Activated CD8-positive, alpha-beta memory T cell treated with anti-CD3 and anti-CD28 coated beads for 36 hours (primary cell): ENCODE measurements around the gene TYMP. TPM values are rescaled to one million over a fixed set of nuclear protein-coding genes. Genes with fewer than 3 reads are reported as not detected.

Experiments used
- CTCF ChIA-PET: fragments of 350-600 bp; sonication (Branson Sonifier 250); formaldehyde crosslinking; loops from one replicate; lab custom pipeline; 2021; ENCODE audit warnings: antibody characterized with exemption; lab: Charles Lee
- POLR2A ChIA-PET: fragments of 350-600 bp; sonication (Branson Sonifier 250); formaldehyde crosslinking; loops from one replicate; lab custom pipeline; 2021; ENCODE audit warnings: antibody characterized with exemption; lab: Charles Lee
- total RNA-seq, 2 experiments: library from RNA; stranded (reverse); gene quantifications; one replicate each; pipeline ENCODE4 v1.2.3, GENCODE V29; 2021

TYMP gene
- total RNA-seq, 2 experiments from 2014 or later = 89.6 to 89.7 TPM

DNA sequence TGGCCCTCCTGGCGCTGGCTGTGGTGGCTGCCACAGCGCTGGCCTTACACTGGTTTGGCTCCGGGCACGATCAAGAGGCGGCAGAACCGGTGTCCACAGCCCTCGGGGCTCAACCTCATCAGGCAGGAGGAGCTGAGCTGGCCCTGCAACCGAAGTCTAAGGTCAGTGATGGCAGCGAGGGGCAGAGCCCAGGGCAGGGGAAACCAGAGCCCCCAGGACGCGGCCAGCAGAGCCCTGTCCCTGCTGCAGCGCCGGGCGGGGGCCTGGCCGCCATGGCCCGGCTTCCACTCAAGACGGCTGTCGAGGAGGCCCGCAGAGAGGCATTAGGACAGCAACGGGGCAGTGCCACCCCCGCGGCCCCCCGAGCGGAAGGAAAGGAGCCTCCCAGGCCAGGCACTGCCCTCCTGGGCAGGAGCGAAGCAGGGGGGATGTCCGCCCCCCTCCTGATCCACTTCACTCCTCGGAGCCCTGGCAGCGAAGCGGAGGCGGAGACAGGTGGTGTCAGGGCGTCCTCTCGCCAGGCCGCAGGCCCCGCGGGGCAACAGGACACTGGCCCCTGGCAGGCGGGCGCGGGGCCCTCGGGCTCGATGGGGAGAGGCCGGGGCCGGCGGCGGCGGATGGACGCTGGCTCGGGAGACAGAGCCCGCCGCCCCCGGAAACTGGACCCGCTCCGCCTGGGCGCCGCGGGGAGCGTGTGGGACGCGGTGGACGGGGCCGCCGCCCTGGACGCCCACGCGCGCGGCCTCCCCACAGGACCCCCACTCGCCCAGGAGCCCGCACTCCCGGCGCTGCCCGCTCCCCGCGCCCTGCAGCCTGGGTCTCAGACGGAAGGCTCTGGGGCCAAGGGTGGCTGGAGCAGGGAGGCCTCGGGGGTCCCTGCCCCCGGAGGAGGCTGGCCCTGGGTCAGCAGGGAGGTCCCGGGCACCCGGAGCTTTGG lies 16.8 kb upstream of the TYMP start:
- ChIA-PET CTCF (interaction anchor here (0.9 to 5.3 kb wide), 6 partner anchors 9 to 74 kb away, joined by 3 to 38 read pairs (median 6); partner anchors contain the start of genes SCO2 and SYCE3), POLR2A (interaction anchor here (1.5 to 2.4 kb wide), 4 partner anchors 15 to 36 kb away, joined by 7 to 16 read pairs (median 11); partner anchors contain the start of genes CHKB and SCO2)

DNA sequence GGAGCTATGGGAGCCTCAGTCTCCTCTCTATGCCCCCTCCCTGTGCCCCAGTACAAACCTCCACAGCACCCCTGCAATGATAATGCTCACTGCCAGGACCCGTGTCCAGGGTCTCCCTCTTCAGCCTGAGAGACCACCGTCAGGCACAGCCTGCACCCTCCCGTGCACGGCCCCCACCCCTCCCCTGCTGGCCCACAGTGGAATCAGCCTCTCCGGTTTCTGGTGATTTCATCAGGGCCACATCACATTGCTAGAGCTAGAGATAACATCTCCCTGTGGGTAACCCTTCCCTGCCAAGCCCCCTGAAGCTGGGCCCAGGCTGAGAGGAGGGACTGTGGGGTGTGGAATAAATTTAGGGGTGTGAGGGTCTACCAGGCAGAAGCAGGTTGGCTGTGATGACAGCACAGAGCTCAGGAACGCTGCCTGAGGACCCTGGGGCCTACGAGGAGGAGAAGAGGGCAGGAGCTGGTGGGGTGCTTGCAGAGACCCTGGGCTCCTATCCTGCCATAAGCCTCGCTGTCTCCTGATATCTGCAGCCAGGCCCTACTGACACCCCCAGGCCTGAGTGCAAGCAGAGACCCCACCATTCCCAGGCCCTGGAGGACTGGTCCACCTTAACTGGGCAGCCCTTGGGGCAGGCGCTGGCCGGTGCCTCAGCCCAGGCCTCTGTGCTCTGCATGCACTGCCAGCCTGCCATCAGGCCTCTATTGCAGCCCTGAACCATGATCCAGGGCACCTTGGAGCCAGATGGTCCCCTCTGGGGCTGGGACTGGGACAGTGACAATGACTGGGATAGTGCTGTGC lies 15.9 kb upstream of the TYMP start, which contains the start of gene KLHDC7B:
Gene KLHDC7B, plus strand, starts transcription at position 378 of the 804 bp plus-strand sequence. Its CDS starts 345 bp downstream, at position 723.
- ChIA-PET CTCF (interaction anchor here (0.6 to 2.9 kb wide), 6 partner anchors 10 to 83 kb away, joined by 3 to 14 read pairs (median 4); partner anchors contain the start of genes SCO2 and SYCE3), POLR2A (interaction anchor here (0.7 to 1.8 kb wide), 4 partner anchors 14 to 20 kb away, joined by 3 to 12 read pairs (median 10); partner anchors contain the start of genes SCO2 and SYCE3)

DNA sequence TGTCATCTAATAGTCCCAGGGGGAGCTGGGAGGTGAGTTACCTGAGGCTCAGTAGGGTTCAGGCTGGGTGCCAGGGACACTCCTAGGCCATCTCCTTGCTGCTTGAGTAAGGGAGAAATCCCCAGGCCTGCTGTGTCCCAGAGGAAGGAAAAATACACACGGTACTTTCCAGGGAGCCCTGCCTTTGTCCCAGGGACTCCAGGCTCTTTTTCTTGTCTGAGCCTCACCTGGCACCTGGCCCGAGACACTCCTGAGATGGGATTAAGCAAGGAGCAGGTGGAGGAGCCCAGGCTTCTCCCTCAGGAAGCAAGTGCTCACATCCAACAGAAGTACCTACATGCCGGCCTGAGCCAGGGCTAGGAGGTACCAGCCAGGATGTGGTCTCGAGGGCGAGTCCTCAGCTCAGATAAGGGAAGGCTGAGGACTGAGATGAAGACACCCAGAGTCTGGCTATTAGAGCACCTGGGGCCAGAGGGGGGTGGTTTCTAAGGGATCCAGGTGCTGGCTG lies 15.0 kb upstream of the TYMP start:
- CTCF ChIA-PET = interaction anchor here (0.9 to 2.9 kb wide), 5 partner anchors 16 to 84 kb away, joined by 3 to 14 read pairs (median 4); partner anchors contain the start of genes SCO2 and SYCE3
- POLR2A ChIA-PET = interaction anchor here (1.0 to 1.8 kb wide), 3 partner anchors 13 to 19 kb away, joined by 4 to 10 read pairs (median 10); partner anchors contain the start of genes SCO2 and SYCE3

DNA sequence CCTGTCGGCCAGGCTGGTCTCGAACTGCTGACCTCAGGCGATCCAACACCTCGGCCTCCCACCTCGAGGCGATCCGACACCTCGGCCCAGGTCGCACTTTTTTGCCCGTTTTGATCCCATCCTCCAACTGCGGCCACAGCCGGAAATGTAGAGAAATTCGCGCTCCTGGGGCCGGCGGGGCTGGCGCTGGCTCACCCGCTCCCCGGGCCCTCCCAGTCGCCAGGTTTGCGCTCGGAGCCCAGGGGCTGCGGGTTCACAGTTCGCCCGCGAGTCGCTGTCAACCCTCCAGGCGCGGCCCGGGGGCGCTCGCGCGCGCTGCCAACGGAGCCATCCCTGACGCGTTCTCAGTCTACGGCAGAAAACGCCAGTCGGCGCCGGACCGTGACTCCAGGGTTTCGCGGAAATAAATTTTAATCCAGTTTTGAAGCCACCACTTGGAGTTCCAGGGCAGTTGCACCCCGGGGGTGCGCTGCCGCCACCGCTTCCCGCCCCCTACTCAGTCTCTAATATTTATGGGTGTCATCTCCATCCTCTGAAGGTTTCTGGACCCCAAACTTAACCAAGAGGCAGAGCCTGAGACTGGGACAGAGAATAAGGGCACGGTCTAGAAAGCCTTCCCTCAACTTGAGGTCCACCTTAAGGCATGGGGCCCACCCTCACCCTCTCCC lies 14.4 kb upstream of the TYMP start:
- ChIA-PET POLR2A (interaction anchor here (1.0 to 1.8 kb wide), 3 partner anchors 13 to 19 kb away, joined by 4 to 10 read pairs (median 10); partner anchors contain the start of genes SCO2 and SYCE3), CTCF (interaction anchor here (0.9 to 2.9 kb wide), 4 partner anchors 16 to 76 kb away, joined by 4 to 14 read pairs (median 7); partner anchors contain the start of genes SCO2 and SYCE3)

DNA sequence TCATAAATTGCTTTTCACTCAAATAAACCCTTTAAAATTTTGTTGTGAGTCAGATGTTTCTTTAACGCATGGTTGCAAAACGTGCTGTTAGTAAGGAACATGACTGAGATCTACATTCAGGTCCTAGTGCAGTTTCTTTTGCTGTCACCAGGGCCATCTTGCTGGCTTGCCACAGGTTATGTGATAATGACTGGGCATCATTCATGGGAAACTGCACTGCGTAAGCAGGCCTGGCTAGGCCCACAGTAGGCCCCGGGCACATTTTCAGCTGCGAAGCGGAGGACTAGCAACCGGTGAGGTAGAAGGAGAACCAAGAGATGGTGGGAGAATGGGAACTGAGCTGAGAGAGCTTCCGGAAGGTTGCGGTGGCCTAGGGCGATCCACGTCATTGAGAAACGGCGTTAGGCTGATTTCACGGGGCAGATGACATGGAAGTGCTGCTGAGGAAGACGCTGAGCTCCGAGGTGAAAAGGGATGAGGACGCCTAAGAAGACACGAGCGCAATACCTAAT lies 12.7 kb upstream of the TYMP start:
- ChIA-PET CTCF (interaction anchor here (0.9 to 1.5 kb wide), 3 partner anchors 17 to 79 kb away, joined by 3 to 7 read pairs (median 4); partner anchors contain the start of genes SCO2 and SYCE3), POLR2A (interaction anchor here (0.5 to 5.7 kb wide), 2 partner anchors 14 to 78 kb away, joined by 3 to 93 read pairs; partner anchors contain the start of genes SCO2 and TYMP)

DNA sequence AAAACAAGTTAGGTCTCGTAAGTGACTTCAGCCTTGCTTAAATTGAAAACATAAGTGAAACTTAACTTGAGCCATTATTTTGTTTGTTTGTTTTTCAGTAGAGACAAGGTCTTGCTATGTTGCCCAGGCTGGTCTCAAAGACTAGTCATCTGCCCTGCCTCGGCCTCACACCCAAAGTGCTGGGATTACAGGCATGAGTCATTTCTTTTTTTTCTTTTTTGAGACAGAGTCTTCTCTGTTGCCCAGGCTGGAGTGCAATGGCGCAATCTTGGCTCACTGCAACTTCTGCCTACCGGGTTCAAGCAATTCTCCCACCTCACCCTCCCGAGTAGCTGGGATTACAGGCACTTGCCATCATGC lies 11.8 kb upstream of the TYMP start:
- ChIA-PET POLR2A (interaction anchor here (5.7 kb wide), 1 partner anchor 13 kb away, joined by 93 read pairs; the partner anchor contains the start of genes SCO2 and TYMP), CTCF (interaction anchor here (0.9 to 1.7 kb wide), 4 partner anchors 9 to 79 kb away, joined by 3 to 6 read pairs (median 4); partner anchors contain the start of gene SCO2)

DNA sequence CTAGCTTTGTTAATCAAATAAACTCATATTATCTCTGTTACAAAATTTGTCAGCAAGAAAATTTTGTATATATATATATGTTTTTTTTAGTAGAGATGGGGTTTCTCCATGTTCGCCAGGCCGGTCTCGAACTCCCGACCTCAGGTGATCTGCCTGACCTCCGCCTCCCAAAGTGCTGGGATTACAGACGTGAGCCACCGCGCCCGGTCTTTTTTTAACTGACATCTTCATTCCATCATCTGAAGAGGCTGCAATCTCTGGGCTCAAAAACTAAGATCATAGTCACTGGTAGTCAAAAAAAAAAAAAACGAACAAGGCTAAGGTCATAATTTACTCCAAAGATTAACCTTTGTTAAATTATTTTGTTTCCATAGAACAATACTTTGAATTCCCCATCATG lies 10.6 kb upstream of the TYMP start:
- ChIA-PET CTCF (interaction anchor here (1.0 to 3.4 kb wide), 6 partner anchors 10 to 81 kb away, joined by 3 to 14 read pairs (median 6); partner anchors contain the start of gene SYCE3), POLR2A (interaction anchor here (0.6 to 5.7 kb wide), 6 partner anchors 8 to 88 kb away, joined by 3 to 93 read pairs (median 12); partner anchors contain the start of genes ARSA, SCO2 and TYMP)

DNA sequence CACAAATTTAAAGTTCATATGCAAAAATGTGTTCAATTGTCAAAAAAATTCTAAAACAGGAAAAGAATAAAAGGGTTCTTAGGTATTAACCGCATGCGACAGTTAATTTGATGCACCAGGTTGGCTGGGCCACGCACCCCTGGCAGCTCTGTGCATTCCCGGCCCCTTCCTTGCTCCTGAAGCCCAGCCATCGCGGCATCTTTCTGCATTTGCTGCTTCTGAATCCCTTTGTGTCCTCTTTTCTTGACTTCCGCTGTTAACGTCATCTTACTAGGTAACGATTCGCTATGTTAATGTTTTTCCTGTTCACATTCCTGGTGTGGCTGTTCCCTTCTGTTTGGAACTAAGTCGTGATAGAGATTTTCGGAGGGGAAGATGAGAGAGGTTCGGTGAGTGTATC lies 8.0 kb upstream of the TYMP start:
- ChIA-PET CTCF (interaction anchor here (2.8 to 3.4 kb wide), 4 partner anchors 10 to 83 kb away, joined by 12 to 27 read pairs (median 18); partner anchors contain the start of genes SCO2 and SYCE3), POLR2A (interaction anchor here (0.6 to 5.7 kb wide), 3 partner anchors 9 to 86 kb away, joined by 3 to 93 read pairs (median 32); partner anchors contain the start of genes SCO2 and TYMP)

DNA sequence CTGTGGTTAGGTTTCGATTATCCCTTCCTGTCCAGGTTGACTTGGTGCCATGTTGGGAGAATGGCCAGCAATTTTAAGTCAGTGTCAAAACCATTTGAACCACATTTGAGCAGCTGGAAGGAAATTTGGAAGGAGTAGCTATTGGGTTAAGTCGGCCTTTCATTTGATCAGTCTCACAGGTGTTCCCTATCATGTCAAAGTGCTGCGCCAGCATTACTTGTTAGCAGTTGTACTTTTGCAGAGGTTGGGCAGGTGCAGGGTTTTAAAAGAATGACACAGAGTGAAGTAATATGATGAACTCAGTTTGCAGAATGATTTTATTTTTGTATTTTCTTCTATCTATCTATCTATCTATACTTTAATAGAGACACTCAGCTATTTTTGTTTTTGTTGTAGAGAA lies 6.4 kb upstream of the TYMP start:
- ChIA-PET POLR2A (no interaction called here), CTCF (interaction anchor here (0.7 to 2.2 kb wide), 4 partner anchors 11 to 194 kb away, joined by 3 to 7 read pairs (median 4); partner anchors contain the start of gene SCO2)

DNA sequence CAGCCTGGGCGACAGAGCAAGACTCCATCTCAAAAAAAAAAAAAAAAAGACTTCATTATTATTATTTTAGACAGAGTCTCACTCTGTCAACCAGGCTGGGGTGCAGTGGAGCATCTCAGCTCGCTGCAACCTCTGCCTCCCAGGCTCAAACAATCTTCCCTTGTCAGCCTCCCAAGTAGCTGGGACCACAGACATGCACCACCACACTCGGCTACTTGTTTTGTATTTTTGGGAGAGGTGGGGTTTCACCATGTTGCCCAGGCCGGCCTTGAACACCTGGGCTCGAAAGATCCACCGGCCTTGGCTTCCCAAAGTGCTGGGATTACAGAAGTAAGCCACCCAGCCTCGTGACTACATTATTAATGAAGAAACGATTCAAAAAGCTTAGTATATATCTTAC lies 5.3 kb upstream of the TYMP start:
- ChIA-PET POLR2A (interaction anchor here (0.6 kb wide), 1 partner anchor 86 kb away, joined by 3 read pairs; no protein-coding TSS in a partner anchor), CTCF (interaction anchor here (1.8 to 2.2 kb wide), 2 partner anchors 9 to 86 kb away, joined by 5 to 7 read pairs; partner anchors contain the start of gene SCO2)

DNA sequence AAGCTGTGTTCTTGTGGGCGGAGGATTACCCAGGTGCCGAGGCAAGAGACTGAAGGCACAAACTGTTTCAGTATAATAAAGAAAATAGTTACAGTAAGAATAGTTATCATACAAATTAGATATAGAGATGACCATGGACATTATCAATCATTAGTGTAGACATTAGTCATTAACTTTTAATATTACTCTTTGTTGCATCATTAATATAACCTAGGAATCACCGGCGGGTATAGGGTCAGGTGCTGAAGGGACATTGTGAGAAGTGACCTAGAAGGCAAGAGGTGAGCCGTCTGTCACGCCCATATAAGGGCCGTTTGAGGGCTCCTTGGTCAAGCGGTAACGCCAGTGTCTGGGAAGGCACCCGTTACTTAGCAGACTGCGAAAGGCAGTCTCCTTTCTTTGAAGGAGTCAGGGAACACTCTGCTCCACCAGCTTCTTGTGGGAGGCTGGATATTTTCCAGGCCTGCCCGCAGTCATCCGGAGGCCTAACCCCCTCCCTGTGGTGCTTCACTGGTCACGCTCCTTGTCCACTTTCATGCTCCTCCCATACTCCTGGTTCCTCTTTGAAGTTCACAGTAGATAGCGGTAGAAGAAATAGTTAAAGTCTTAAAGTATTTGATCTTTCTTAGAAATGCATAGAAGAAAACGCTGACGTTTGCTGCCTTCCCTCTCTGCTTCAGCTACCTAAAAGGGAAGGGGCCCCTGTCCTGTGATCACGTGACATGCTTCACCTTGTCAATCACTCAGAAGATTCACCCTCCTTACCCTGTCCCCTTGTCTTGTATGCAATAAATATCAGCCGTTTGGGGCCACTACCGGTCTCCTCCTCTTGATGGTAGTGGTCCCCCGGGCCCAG lies 4.3 kb upstream of the TYMP start:
- ChIA-PET CTCF (interaction anchor here (2.2 kb wide), 1 partner anchor 8 kb away, joined by 7 read pairs; the partner anchor contains the start of gene SCO2), POLR2A (interaction anchor here (0.6 kb wide), 1 partner anchor 87 kb away, joined by 3 read pairs; no protein-coding TSS in a partner anchor)

DNA sequence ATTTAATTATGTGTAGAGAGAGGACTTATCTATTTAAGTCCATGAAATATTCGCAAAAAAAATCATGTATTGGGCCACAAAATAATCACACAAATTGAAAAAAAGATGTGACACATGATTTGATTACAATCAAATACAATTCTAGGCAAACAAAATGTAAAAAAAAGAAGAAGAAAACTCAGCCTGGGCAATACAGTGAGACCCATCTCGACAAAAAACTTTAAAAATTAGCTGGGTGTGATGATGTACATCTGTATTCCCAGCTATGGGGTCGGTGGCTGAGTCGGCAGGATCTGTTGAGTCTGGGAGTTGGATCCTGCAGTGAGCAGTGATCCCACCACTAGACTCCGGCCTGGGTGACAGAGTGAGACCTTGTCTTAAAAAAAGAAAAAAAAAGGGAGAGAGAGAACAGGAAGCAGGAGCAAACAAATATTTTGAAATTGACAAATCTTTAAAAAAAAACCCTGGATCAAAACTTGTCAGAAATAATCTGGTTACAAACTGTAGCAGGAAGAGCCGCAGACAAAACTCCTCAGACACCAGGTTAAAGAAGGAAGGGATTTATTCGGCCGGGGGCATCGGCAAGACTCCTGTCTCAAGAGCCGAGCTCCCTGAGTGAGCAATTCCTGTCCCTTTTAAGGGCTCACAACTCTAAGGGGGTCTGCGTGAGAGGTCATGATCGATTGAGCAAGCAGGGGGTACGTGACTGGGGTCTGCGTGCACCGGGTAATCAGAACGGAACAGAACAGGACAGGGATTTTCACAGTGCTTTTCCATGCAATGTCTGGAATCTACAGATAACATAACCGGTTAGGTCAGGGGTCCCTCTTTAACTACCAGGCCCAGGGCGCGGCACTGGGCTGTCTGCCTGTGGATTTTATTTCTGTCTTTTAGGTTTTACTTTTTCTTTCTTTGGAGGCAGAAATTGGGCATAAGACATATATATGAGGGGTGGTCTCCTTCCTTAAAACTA lies 3.3 kb upstream of the TYMP start:
- ChIA-PET POLR2A (interaction anchor here (2.5 to 2.6 kb wide), 2 partner anchors 12 to 15 kb away, joined by 10 to 16 read pairs; partner anchors contain the start of gene KLHDC7B), CTCF (interaction anchor here (1.1 kb wide), 1 partner anchor 88 kb away, joined by 7 read pairs; no protein-coding TSS in a partner anchor)

DNA sequence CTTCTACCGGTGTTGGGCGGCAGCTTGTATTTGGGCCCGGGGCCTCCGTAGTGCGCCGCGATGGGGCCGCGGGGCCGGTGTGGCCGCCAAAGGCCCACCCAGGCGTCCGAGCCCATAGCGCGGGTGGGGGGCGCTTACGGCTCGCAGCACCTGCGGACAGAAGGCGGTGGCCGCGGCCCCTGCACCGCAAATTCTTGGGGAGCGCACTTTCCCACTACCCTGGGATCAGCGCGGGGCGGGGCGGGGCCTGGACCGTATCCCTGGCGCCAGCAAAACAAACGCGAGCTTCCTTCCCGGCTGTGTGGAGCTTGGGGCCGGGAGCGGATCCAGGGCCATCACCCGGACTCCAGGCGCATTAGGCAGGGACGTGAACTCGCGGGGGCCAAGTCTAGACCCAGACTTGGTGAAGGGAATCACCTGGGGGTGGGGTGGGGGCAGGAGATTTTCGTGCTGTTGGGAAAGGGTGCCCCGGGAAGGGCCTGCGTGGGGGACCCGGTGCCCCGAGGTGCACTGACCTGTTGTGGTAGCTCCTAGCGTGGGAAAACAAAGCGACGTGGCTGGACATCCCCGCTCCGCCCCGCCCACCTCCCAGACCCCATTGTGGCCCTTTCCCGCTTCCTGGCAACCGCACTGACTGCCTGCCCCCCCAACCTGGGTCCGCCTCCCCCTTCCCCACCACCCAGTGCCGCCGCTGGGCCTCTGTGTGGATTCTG lies 2.3 kb upstream of the TYMP start:
- CTCF ChIA-PET = interaction anchor here (0.6 to 1.7 kb wide), 3 partner anchors 31 to 249 kb away, joined by 3 to 7 read pairs (median 7); partner anchors contain the start of gene SYCE3
- POLR2A ChIA-PET = interaction anchor here (0.6 to 7.7 kb wide), 6 partner anchors 8 to 50 kb away, joined by 3 to 93 read pairs (median 7); partner anchors contain the start of genes KLHDC7B, LMF2, NCAPH2 and SYCE3
